AG20443 (cell line): ENCODE data around the gene UBAC1.

Source experiments
- DNase-seq: peaks from one replicate; pipeline ENCODE4 v3.0.0; 2012; ENCODE audit warnings: low spot score, mixed read lengths

The UBAC1 gene

GRCh38 chr9:135941288-135941995, 19.7 kb downstream of the UBAC1 start:
- no peak for DNase-seq

GRCh38 chr9:135939351-135940265, 21.6 kb downstream of the UBAC1 start:
- DNase-seq: no peak

GRCh38 chr9:135937521-135938489, 23.4 kb downstream of the UBAC1 start:
- no peak for DNase-seq

- DNase-seq: no peak
Observed at GRCh38 chr9:135933114-135933513, 28.1 kb downstream of the UBAC1 start.

GRCh38 chr9:135932656-135933055, 28.5 kb downstream of the UBAC1 start:
- no peak for DNase-seq

- DNase-seq: no peak
Observed at GRCh38 chr9:135931349-135931820, 29.8 kb downstream of the UBAC1 start.

- DNase-seq: no peak
Observed at GRCh38 chr9:135930446-135931345, 30.5 kb downstream of the UBAC1 start.

GRCh38 chr9:135929656-135930445, 31.3 kb downstream of the UBAC1 start:
- no peak for DNase-seq

- DNase-seq: no peak
Observed at GRCh38 chr9:135928731-135929655, 32.2 kb downstream of the UBAC1 start.

GRCh38 chr9:135928074-135928730, 33.0 kb downstream of the UBAC1 start:
- DNase-seq: no peak

- DNase-seq: no peak
Observed at GRCh38 chr9:135927195-135928013, 33.8 kb downstream of the UBAC1 start.

GRCh38 chr9:135926402-135927194, 34.6 kb downstream of the UBAC1 start:
- peak; percentile 97 for DNase-seq

- DNase-seq: no peak
Observed at GRCh38 chr9:135925496-135926133, 35.6 kb downstream of the UBAC1 start.

- DNase-seq: no peak
Observed at GRCh38 chr9:135924628-135925338, 36.4 kb downstream of the UBAC1 start.

- no peak for DNase-seq
Observed at GRCh38 chr9:135923508-135923907, 37.7 kb downstream of the UBAC1 start.
